HepG2 (cell line): ENCODE data around the gene CYP11A1. TPM values are rescaled to one million over a fixed set of nuclear protein-coding genes. Genes with fewer than 3 reads are reported as not detected.
A peak's percentile ranks its signal among the peaks of the same experiment; 100 is the strongest.

Experiments
- ATAC-seq: fragments of 200-7000 bp; cut with Tn5 transposase; 3 replicates; pipeline ENCODE4 v1.9.1; 2020; ENCODE audit warnings: mild to moderate bottlenecking, moderate library complexity
- BruUV-seq: library from RNA; stranded (reverse); fragments of 400-500 nt; replicated peaks from 2 replicates; lab custom pipeline; 2021; lab: Mats Ljungman, UMichigan
- CTCF ChIA-PET: fragments of 300-600 bp; formaldehyde crosslinking; extraction: SDS; loops from one replicate; lab custom pipeline; 2021; ENCODE audit warnings: low total read pairs, inconsistent platforms, low intra/inter-chr PET ratio; lab: Yijun Ruan, JAX
- POLR2A ChIA-PET: fragments of 350-600 bp; sonication (Branson Sonifier 250); formaldehyde crosslinking; loops from one replicate; lab custom pipeline; 2020; ENCODE audit warnings: antibody characterized with exemption, inconsistent platforms; lab: Yijun Ruan, JAX
- DNase-seq: peaks from one replicate; pipeline ENCODE4 v3.0.0-alpha.2; 2015; ENCODE audit warnings: low spot score
- FAIRE-seq: peaks from 3 replicates; lab custom pipeline; 2011; peaks lifted over from hg19 to GRCh38; lab: Jason Lieb, UNC
- H2AFZ ChIP-seq: one replicate; pipeline ENCODE4 v1.6.1; 2011; ENCODE audit warnings: low read length, inconsistent platforms
- H3K27ac ChIP-seq: fragments of 300-600 bp; 3 replicates; pipeline ENCODE4 v1.8.0; 2011; ENCODE audit warnings: mixed run types, mild to moderate bottlenecking, mixed read lengths, low read length, inconsistent platforms; ENCODE audit not compliant: insufficient read depth; ENCODE audit errors: extremely low read length
- H3K27me3 ChIP-seq, 2 experiments: fragments of 200-600 bp in 1 of 2; 2 replicates in 1 of 2; 3 replicates in 1 of 2; pipeline versions ENCODE4 v1.6.0 to v1.8.0; 2011; ENCODE audit warnings: low read length in 2 of 2, mild to moderate bottlenecking in 2 of 2, moderate library complexity in 2 of 2, inconsistent platforms in 1 of 2; ENCODE audit not compliant: insufficient read depth in 2 of 2, control insufficient read depth in 1 of 2
- H3K36me3 ChIP-seq, 2 experiments: fragments of 200-600 bp in 1 of 2; replicated peaks in 1 of 2; 2 replicates in 1 of 2; 3 replicates in 1 of 2; pipeline versions ENCODE4 v1.5.1 to v1.8.0; 2011; ENCODE audit warnings: low read length in 2 of 2, inconsistent platforms in 1 of 2; ENCODE audit not compliant: insufficient read depth in 2 of 2, control insufficient read depth in 1 of 2
- H3K4me1 ChIP-seq: 2 replicates; pipeline ENCODE4 v1.5.1; 2012; ENCODE audit warnings: low read length, inconsistent platforms; ENCODE audit not compliant: insufficient read depth
- H3K4me2 ChIP-seq: 2 replicates; pipeline ENCODE4 v1.6.0; 2011; ENCODE audit warnings: low read depth, low read length, inconsistent platforms
- H3K4me3 ChIP-seq, 3 experiments: fragments of 200-600 bp in 1 of 3; sonication (generic), shearing (Covaris generic) in 1 of 3; replicated peaks in 1 of 3; 2 replicates each; pipeline ENCODE4 v1.5.1; 2011 to 2016; ENCODE audit warnings: low read length in 3 of 3, inconsistent platforms in 2 of 3, low read depth in 2 of 3, mild to moderate bottlenecking in 2 of 3, control low read depth in 1 of 3, mixed read lengths in 1 of 3; ENCODE audit not compliant: insufficient read depth in 1 of 3
- H3K79me2 ChIP-seq: one replicate; pipeline ENCODE4 v1.6.1; 2011; ENCODE audit warnings: low read length, inconsistent platforms; ENCODE audit not compliant: insufficient read depth
- H3K9ac ChIP-seq: 2 replicates; pipeline ENCODE4 v1.6.0; 2011; ENCODE audit warnings: mild to moderate bottlenecking, low read depth, low read length, inconsistent platforms; ENCODE audit not compliant: insufficient read depth
- H3K9me3 ChIP-seq: 2 replicates; pipeline ENCODE4 v1.5.1; 2012; ENCODE audit warnings: mild to moderate bottlenecking, low read length
- H4K20me1 ChIP-seq: 2 replicates; pipeline ENCODE4 v1.6.0; 2011; ENCODE audit warnings: inconsistent platforms, mild to moderate bottlenecking, low read length, moderate library complexity; ENCODE audit not compliant: insufficient read depth
- CBX2 ChIP-seq, 2 experiments: fragments of 200-600 bp in 1 of 2; sonication (generic); formaldehyde crosslinking in 1 of 2; IDR thresholded peaks; 2 replicates each; pipeline versions ENCODE4 v1.7.0 to v1.8.1; 2018 to 2022; ENCODE audit warnings: low read depth in 2 of 2, low read length in 1 of 2, mild to moderate bottlenecking in 1 of 2, missing genetic modification reagents in 1 of 2
- NFKBIZ ChIP-seq: IDR thresholded peaks from 2 replicates; pipeline ENCODE4 v1.6.1; 2018; ENCODE audit warnings: missing genetic modification reagents, missing compliant biosample characterization
- ZNF788 ChIP-seq: sonication (generic); formaldehyde crosslinking; IDR thresholded peaks from 2 replicates; pipeline ENCODE4 v1.5.0; 2020; ENCODE audit warnings: mild to moderate bottlenecking, missing genetic modification reagents, borderline replicate concordance
- WGBS: methylation state at CpG from one replicate; pipeline ENCODE4 v1.1.6; 2017; ENCODE audit warnings: low lambda C conversion rate; 5-methylcytosine and 5-hydroxymethylcytosine counted together
- in situ Hi-C: cut with HindIII; loops from 2 replicates; pipeline ENCODE4 v1.10.0; 2017; ENCODE audit warnings: low pct_unique_long_range_greater_than_20kb; ENCODE audit not compliant: extremely low pct_ligation_motif_present
- intact Hi-C: fragments of 100-400 bp; cut with micrococcal nuclease; formaldehyde crosslinking; loops from one replicate; pipeline ENCODE4 v1.10.0; 2022; ENCODE audit not compliant: unreplicated experiment
- polyA plus RNA-seq, 8 experiments: library from polyadenylated mRNA; depleted of rRNA in 3 of 8; stranded (reverse) in 7 of 8; unstranded in 1 of 8; fragments of >200 nt; fragmentation: Illumina TruSeq in 4 of 8; extraction: Trizol in 4 of 8; gene quantifications; 2 replicates each; pipeline versions ENCODE4 v1.2.1 to v1.2.3, GENCODE V29; 2011 to 2016; ENCODE audit warnings: low read depth in 4 of 8, missing spikeins in 1 of 8, mixed read lengths in 1 of 8; ENCODE audit not compliant: insufficient read depth in 1 of 8
- total RNA-seq, 5 experiments: library from RNA; depleted of rRNA; stranded (reverse); fragments of >200 nt; fragmentation: Illumina TruSeq; extraction: Trizol; gene quantifications; 2 replicates each; pipeline ENCODE4 v1.2.3, GENCODE V29; 2016; ENCODE audit warnings: low read depth in 1 of 5
- TF ChIP-seq, protein P1 (sequence below): sonication (generic); formaldehyde crosslinking; conservative IDR thresholded peaks from 2 replicates; pipeline ENCODE4 v1.4.0; 2020; ENCODE audit warnings: mild to moderate bottlenecking, missing genetic modification reagents, moderate library complexity

Gene CYP11A1
- total and polyA plus RNA-seq, 2 of the 13 experiments (the other 11 are each of a cell fraction or from before 2014, with no cell fraction given), result 0.66 to 0.92 TPM

DNA sequence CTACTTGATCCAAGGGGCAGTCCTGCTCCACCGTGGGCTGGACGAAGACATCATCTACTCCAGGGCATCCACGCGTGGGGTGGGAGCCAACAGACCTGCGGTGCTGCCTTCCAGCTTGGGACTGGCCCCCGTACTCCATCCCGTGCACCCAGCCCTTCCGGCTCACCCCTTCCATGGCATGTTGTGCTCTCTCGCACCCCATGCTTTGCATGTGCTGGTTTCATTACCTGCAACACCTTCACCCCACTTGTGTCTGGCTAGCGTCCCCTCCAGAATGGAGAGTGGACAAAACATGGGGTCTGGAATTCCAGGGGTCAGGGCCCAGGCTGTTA is 36.1 kb upstream of the CYP11A1 start (continued):
- TF ChIP-seq CBX2 (IDR thresholded peaks at IDR 0.05; ENCODE audit: low read depth, low read length) (no peak), CBX2 (CRISPR knock-in tag; IDR thresholded peaks at IDR 0.05; ENCODE audit: low read depth) (no peak), NFKBIZ (CRISPR knock-in tag) (no peak)
- TF ChIP-seq, all 625 proteins: peak for 0

DNA sequence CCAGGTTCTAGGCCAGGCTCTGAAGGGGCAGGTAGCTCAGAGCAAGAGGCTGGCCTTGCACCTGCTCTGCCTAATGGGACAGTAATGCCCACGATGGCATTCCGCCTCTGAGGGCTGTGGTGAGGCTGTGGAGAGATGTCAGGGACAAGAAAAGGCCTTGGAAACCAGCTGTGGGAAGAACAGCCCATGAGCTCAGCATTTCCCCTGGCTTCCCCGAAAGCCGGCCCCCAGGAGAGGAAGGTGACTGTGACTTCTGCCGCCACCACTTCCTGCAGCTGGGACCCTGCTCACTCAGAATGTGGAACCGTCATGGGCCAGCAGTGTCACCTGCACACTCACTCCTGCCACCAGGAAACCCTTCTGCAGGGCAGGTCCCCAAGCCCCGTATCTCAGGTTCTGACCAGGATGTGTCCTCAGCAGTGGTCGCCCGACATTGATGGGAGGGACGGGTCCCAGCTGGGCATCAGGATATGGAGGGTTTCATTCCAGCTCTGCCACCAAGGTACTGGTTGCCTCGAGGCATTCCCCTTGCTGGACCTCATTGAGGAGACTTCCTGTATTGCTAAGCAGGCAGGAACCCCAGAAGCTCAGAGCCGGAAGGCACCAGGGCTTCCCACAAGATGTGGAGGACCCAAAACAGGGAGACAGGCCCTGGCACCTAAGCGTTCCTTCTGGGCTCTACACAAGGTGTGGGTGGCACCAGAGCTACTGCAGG is 35.6 kb upstream of the CYP11A1 start:
- peak; percentile 7; the same call in 2 of the 3 replicates for ATAC-seq
- no peak for DNase-seq
- H3K27me3 ChIP-seq, result peaks cover 6 to 44% of the 10 kb centered on the region in 2 experiments
- in situ Hi-C loops, result no loop called here
- BruUV-seq, result no TSS peak
- intact Hi-C loops, result no loop called here
- ChIA-PET CTCF (no interaction called here), POLR2A (interaction anchor here (0.5 to 4.4 kb wide), 5 partner anchors 14 to 162 kb away, joined by 3 to 18 read pairs (median 3); no protein-coding TSS in a partner anchor)
- H3K4me2 ChIP-seq, result no peak overlapping the region
- H3K4me1 ChIP-seq, result peaks cover 56% of the 10 kb centered on the region
- H3K27ac ChIP-seq, result no peak overlapping the region
- no peak overlapping the region for H3K4me3 ChIP-seq
- no peak for FAIRE-seq
- no peaks in the 10 kb centered on the region for H3K36me3 ChIP-seq
- H2AFZ ChIP-seq, result no peak overlapping the region
- WGBS, result 82% methylated on average over 3 of the region's 13 CpGs
- no peak overlapping the region for H3K9ac ChIP-seq
- TF ChIP-seq, protein P1, sequence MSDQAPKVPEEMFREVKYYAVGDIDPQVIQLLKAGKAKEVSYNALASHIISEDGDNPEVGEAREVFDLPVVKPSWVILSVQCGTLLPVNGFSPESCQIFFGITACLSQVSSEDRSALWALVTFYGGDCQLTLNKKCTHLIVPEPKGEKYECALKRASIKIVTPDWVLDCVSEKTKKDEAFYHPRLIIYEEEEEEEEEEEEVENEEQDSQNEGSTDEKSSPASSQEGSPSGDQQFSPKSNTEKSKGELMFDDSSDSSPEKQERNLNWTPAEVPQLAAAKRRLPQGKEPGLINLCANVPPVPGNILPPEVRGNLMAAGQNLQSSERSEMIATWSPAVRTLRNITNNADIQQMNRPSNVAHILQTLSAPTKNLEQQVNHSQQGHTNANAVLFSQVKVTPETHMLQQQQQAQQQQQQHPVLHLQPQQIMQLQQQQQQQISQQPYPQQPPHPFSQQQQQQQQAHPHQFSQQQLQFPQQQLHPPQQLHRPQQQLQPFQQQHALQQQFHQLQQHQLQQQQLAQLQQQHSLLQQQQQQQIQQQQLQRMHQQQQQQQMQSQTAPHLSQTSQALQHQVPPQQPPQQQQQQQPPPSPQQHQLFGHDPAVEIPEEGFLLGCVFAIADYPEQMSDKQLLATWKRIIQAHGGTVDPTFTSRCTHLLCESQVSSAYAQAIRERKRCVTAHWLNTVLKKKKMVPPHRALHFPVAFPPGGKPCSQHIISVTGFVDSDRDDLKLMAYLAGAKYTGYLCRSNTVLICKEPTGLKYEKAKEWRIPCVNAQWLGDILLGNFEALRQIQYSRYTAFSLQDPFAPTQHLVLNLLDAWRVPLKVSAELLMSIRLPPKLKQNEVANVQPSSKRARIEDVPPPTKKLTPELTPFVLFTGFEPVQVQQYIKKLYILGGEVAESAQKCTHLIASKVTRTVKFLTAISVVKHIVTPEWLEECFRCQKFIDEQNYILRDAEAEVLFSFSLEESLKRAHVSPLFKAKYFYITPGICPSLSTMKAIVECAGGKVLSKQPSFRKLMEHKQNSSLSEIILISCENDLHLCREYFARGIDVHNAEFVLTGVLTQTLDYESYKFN (CRISPR knock-in tag), result no peak
- TF ChIP-seq ZNF788 (CRISPR knock-in tag), result no peak
- H3K9me3 ChIP-seq, result no peaks in the 10 kb centered on the region
- no peaks in the 10 kb centered on the region for H4K20me1 ChIP-seq
- H3K79me2 ChIP-seq, result no peaks in the 10 kb centered on the region
